ENCODE results near the gene CFL1.
A peak's percentile ranks its signal among the peaks of the same experiment; 100 is the strongest.

CFL1 gene

GRCh38 chr11:65869643-65870306, 11.8 kb upstream of the CFL1 start:
- DNase-seq: no peak

DNA sequence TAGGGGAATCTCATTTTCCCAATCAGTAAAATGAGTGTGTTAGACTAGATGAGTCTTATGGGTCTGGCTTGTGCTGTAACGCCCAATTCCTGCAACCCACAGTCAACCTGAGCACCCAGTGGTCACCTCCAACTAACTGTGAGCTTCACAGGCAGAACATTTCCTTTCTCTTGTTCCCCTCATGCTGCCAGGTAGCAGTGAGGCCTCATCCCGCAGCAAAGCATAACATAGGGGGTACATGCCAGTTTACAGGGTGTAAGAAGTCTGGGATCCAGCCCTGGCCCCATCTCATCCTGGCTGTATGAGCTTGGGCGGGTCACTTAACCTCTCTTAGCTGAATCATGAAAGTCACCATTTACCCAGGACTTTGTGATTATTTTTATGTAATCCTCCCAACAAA, 10.9 kb upstream of the CFL1 start:
- no peak for DNase-seq

GRCh38 chr11:65868076-65868667, 10.2 kb upstream of the CFL1 start:
- DNase-seq: no peak

- no peak for DNase-seq
These were observed 9.5 kb upstream of the CFL1 start for GRCh38 chr11:65867284-65868071.

- no peak for DNase-seq
These were observed 8.7 kb upstream of the CFL1 start for GRCh38 chr11:65866509-65867283.

DNA sequence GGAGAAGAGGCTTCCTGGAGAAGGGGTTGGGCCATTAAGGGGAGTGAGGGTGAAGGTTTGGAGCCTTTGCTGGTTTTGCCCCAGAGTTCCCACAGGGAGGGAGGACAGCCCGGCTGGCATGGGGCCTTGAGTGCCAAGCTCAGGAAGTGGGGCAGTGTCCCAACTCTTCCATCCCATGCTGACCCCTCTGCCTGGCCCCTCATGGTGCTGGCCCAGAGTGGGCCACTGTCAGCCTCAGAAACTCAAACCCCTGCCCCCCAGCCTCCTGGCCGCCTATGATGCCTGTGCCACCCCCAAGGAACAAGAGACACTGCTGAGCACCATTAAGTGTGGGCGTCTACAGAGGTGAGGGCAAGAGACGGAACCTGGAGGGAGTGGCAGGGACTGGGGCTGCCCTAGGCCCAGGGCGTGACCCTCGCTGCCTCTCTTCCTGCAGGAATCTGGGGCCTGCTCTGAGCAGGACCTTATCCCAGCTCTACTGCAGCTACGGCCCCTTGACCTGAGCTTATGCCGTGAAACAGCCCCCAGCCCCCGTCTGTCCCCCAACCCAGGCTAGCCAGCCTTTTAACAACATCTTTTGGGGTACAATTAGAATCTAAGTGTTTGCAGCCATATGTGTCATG, 7.7 kb upstream of the CFL1 start:
- no peak for DNase-seq

DNA sequence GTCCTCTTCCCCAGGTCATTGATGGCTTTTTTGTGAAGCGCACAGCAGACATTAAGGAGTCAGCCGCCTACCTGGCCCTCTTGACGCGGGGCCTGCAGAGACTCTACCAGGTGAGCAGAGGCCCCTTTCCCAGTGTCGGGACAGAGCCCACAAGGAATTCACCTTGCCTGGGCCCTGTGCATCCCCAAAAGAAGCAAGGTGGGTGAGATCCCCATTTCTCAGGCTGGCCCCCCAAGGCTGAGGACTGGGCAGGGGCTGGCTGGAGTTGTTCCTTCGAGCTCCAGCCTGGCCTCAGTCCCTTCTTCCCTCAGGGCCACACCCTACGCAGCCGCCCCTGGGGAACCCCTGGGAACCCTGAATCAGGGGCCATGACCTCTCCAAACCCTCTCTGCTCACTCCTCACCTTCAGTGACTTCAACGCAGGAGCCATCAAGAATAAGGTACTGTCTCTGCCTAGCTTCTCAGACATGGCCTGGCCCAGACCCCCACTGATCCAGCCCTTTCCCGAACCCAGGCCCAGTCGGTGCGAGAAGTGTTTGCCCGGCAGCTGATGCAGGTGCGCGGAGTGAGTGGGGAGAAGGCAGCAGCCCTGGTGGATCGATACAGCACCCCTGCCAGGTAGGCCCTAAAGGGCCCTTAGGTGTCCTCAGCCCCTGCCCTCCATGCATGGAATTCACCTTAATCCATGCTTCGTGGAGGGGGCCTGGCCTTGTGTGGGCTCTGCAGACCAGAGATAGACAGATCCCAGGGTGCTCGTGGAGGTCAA, 6.9 kb upstream of the CFL1 start:
- no peak for DNase-seq

- no peak for DNase-seq
These were observed 6.1 kb upstream of the CFL1 start for GRCh38 chr11:65863889-65864705.

- DNase-seq: no peak
These were observed 5.2 kb upstream of the CFL1 start for GRCh38 chr11:65862941-65863888.

- no peak for DNase-seq
These were observed 4.3 kb upstream of the CFL1 start for GRCh38 chr11:65862191-65862735.

- no peak for DNase-seq
These were observed 3.7 kb upstream of the CFL1 start for GRCh38 chr11:65861533-65862183.

DNA sequence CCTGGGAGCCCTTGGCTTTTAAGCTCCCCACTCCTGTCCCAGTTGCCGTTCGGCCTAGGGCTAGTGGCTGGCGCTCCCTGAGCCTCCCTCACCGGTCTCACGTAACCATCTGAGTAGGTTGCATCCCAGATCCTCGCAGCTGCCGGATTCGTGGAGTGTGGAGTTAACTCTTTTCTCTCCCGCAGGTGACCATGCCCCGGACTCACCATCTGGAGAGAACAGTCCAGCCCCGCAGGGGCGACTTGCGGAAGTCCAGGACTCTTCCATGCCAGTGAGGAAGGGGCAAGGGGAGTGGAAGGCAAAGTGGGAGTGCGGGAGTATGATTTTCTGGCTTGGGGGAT, 3.2 kb upstream of the CFL1 start:
- no peak for DNase-seq

- DNase-seq: peak; percentile 99
These were observed 2.5 kb upstream of the CFL1 start, which contains the start of gene MUS81 for GRCh38 chr11:65860278-65861164. Gene MUS81, plus strand, starts transcription at chr11:65860433. Its CDS starts 321 bp downstream, at chr11:65860754.

GRCh38 chr11:65859812-65860277, 1.9 kb upstream of the CFL1 start:
- DNase-seq: no peak

DNA sequence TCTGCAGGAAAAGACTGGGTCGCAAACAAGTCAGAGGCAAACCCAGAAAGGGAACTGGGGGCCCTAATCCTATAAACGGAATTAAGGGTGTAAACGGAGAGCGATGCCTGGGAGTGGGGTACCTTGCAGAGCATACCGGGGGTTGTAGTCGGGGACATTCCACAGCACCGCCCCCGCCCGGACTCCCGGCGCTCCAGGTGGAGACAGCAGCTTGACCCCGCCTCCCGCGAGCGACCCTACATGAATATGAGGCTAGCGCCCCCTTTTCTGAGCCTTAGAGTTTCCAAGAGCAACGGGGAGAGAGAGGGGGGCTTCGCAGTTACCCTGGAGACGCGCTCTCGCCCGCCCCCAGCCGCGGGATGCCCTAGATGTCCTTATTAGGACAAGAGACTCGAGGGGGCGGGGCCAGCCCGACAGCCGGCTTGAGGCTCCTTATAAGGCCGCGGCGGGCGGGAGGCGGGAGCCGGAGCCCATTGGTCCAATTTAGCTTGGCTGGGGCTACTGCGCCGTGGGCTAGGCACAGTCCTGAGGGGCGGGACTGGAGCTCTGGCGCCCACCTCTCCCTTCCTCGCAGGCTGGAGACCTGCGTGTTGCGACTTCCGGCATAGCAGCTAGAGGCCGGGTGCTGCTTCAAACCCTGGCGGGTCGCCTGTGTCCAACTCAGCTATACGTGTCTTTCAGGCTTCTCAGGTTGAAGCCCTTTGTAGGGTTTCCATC, 1.3 kb upstream of the CFL1 start:
- peak; percentile 100 for DNase-seq

DNA sequence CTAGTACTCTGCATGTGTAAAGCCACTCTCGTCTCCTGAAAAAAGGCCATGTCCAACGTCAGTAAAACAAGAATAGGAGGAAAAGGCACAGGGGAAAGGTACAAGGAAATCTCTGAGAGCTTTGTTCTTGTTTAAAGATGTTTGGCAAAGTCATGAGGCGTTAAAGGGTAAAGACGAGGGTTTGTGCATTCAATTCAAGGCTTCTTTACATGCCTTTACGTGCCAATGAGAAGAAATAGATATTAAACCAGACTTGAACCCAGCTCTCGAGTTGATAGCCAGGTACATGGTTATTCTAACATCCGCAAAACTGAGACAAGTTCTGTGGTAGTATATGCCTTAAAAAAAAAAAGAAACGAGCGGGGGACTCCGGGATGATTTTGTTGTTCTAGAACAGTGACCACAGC, 704 bp upstream of the CFL1 start:
- no peak for DNase-seq

DNA sequence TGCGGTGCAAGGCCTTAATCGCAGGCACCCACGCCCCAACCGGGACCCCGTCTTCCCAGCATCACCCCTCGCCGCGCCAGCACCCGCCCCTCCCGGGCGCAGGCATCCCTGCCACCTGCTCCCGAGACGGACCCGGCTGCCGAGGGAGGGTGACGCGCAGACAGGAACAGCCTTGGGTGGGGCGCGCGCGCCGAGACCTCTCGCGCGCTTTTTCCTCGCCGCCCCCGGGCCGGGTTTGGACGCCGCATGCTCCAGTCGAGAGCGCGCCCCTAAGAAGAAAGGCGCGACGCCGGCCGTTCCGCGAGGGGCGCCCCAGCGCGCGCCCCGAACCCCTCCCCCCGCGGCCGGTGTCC, 504 bp downstream of the CFL1 start:
- DNase-seq: no peak
